Measurements from ENCODE around the gene LRMDA. TPM values are rescaled to one million over a fixed set of nuclear protein-coding genes. Genes with fewer than 3 reads are reported as not detected.

The LRMDA gene
- total and polyA plus RNA-seq, 2 donors (not counting 3 experiments of a cell fraction or from before 2014, with no cell fraction given): 9.7 to 18.0 TPM

DNA sequence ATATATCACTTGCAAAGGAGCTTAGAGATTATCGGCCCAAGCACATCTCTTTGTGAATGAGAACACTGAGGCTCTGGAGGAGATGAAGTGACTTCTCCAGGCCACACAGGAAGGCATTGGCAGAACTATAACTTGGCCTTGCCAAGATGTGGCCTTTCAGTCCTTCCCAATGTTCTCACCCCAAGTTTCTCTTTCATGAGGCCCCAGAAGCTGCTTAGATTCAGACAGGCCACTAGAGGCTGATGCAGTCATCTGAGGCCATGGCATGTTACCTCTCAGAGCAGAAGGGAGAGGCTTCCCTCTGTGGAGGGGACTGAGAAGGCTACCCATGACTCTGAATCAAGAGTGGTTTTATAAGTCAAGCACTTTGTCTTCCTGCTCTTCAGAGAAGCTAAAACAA, 1003.7 kb downstream of the LRMDA start:
- no peaks in the 10 kb centered on the region for H3K9me3 ChIP-seq (replicated peaks; ENCODE audit: control insufficient read depth, insufficient read depth, low read length)
- TF ChIP-seq POLR2A (IDR thresholded peaks at IDR 0.05; ENCODE audit: low read depth, low read length): no peak
- TF ChIP-seq POLR2AphosphoS5 (IDR thresholded peaks at IDR 0.05; ENCODE audit: insufficient read depth, low read depth, low read length): no peak
- no peak for TF ChIP-seq FOS (IDR thresholded peaks at IDR 0.05; ENCODE audit: borderline replicate concordance, insufficient read depth, low read length)
- no peak for TF ChIP-seq JUN (IDR thresholded peaks at IDR 0.05; ENCODE audit: borderline replicate concordance, insufficient read depth, insufficient read length, low read depth)
- TF ChIP-seq, protein P1, sequence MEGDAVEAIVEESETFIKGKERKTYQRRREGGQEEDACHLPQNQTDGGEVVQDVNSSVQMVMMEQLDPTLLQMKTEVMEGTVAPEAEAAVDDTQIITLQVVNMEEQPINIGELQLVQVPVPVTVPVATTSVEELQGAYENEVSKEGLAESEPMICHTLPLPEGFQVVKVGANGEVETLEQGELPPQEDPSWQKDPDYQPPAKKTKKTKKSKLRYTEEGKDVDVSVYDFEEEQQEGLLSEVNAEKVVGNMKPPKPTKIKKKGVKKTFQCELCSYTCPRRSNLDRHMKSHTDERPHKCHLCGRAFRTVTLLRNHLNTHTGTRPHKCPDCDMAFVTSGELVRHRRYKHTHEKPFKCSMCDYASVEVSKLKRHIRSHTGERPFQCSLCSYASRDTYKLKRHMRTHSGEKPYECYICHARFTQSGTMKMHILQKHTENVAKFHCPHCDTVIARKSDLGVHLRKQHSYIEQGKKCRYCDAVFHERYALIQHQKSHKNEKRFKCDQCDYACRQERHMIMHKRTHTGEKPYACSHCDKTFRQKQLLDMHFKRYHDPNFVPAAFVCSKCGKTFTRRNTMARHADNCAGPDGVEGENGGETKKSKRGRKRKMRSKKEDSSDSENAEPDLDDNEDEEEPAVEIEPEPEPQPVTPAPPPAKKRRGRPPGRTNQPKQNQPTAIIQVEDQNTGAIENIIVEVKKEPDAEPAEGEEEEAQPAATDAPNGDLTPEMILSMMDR (IDR thresholded peaks at IDR 0.05; ENCODE audit: extremely low read depth in 1 of 2, insufficient read depth in 1 of 2, low read depth in 1 of 2, low read length in 2 of 2): no peak
- TF ChIP-seq, protein P2, sequence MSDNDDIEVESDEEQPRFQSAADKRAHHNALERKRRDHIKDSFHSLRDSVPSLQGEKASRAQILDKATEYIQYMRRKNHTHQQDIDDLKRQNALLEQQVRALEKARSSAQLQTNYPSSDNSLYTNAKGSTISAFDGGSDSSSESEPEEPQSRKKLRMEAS (IDR thresholded peaks at IDR 0.05; ENCODE audit: insufficient read depth, insufficient read length): no peak
- no peak for TF ChIP-seq EZH2 (IDR thresholded peaks at IDR 0.05; ENCODE audit: borderline replicate concordance, low read depth, low read length, severe bottlenecking)
- TF ChIP-seq MYC (IDR thresholded peaks at IDR 0.05; ENCODE audit: low read depth, low read length): no peak
- TF ChIP-seq GATA2 (IDR thresholded peaks at IDR 0.05; ENCODE audit: insufficient read depth, insufficient read length, low read depth, low read length): no peak
- no peaks in the 10 kb centered on the region for H3K4me1 ChIP-seq (ENCODE audit: control insufficient read depth, extremely low read depth, insufficient read depth, low read length)
- CTCF ChIA-PET: no interaction called here
- FAIRE-seq (no peak), DNase-seq (ENCODE audit: low read depth, low spot score) (no peak)
- no peak overlapping the region for H2AFZ ChIP-seq (ENCODE audit: low read depth, low read length)
- H3K9me1 ChIP-seq (replicated peaks; ENCODE audit: control insufficient read depth, extremely low read depth, insufficient read depth, low read length): no peaks in the 10 kb centered on the region
- no peaks in the 10 kb centered on the region for H3K79me2 ChIP-seq (ENCODE audit: control insufficient read depth, insufficient read depth, low read length)
- H4K20me1 ChIP-seq (replicated peaks; ENCODE audit: control insufficient read depth, extremely low read depth, insufficient read depth, low read length): no peaks in the 10 kb centered on the region
- BruUV-seq (replicated peaks): no TSS peak
- no peak overlapping the region for H3K27ac ChIP-seq (ENCODE audit: insufficient read depth, low read depth, low read length)
- no peaks in the 10 kb centered on the region for H3K27me3 ChIP-seq (ENCODE audit: control insufficient read depth in 2 of 2, insufficient read depth in 2 of 2, low read length in 2 of 2)
- no peak overlapping the region for H3K9ac ChIP-seq (replicated peaks; ENCODE audit: extremely low read depth, insufficient read depth, low read length)
- POLR2A ChIA-PET: no interaction called here
- intact Hi-C loops (cut with micrococcal nuclease): no loop called here
- dilution Hi-C loops (cut with MboI; ENCODE audit: extremely low pct_ligation_motif_present, low sequenced_read_pairs): no loop called here
- no peak overlapping the region for H3K4me3 ChIP-seq (replicated peaks in 1 of 3; ENCODE audit: insufficient read depth in 1 of 3, low read depth in 1 of 3, low read length in 3 of 3)
- no peaks in the 10 kb centered on the region for H3K36me3 ChIP-seq (ENCODE audit: control insufficient read depth in 2 of 2, extremely low read depth in 1 of 2, insufficient read depth in 2 of 2, low read length in 2 of 2)
- no peak overlapping the region for H3K4me2 ChIP-seq (ENCODE audit: insufficient read depth, low read length)
